ENCODE measurements around the gene FOXJ2.

DNA sequence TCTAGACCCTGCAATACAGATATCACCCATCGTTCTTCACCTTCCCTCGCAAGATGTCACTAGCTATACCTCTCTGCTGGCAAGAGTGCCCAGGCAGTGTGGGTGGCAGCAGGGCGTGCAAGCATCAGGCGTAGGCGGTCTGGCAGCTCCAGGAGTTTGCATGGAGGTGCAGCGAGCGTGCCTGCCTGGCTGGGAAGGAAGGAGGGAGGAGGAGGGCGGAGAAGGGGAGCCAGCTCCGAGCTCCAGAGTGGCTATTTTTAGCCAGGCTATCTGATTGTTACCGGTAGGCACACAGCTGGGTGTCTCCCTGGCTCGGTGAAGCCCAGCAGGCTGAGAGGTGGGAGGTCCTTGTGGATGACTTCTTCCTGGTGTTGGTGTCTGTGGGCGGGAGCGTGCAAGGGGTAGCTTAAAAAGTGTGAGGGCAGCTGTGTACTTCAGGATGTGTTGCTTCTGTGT is 6.2 kb downstream of the FOXJ2 start:
- TF ChIP-seq, protein P1, sequence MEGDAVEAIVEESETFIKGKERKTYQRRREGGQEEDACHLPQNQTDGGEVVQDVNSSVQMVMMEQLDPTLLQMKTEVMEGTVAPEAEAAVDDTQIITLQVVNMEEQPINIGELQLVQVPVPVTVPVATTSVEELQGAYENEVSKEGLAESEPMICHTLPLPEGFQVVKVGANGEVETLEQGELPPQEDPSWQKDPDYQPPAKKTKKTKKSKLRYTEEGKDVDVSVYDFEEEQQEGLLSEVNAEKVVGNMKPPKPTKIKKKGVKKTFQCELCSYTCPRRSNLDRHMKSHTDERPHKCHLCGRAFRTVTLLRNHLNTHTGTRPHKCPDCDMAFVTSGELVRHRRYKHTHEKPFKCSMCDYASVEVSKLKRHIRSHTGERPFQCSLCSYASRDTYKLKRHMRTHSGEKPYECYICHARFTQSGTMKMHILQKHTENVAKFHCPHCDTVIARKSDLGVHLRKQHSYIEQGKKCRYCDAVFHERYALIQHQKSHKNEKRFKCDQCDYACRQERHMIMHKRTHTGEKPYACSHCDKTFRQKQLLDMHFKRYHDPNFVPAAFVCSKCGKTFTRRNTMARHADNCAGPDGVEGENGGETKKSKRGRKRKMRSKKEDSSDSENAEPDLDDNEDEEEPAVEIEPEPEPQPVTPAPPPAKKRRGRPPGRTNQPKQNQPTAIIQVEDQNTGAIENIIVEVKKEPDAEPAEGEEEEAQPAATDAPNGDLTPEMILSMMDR (IDR thresholded peaks at IDR 0.05) = no peak
- no peak for TF ChIP-seq POLR2A (IDR thresholded peaks at IDR 0.05)
